ENCODE data around the gene MAP3K3. TPM values are rescaled to one million over a fixed set of nuclear protein-coding genes. Genes with fewer than 3 reads are reported as not detected.

The MAP3K3 gene
- total and polyA plus RNA-seq, 9 of the 15 experiments (the other 6 are each of a cell fraction or from before 2014, with no cell fraction given) = 0.69 to 16.5 (median 12.1) TPM

GRCh38 chr17:63621684-63622573, at the start of gene MAP3K3 (continued):
- TF ChIP-seq HDAC2 (IDR thresholded peaks at IDR 0.05) (peak; percentile 95), HBP1 (CRISPR knock-in tag; IDR thresholded peaks at IDR 0.05) (no peak), RUNX1 (IDR thresholded peaks at IDR 0.05; ENCODE audit: low read depth) (no peak), CREM (IDR thresholded peaks at IDR 0.05; ENCODE audit: low read depth) (peak; percentile 61; the same call in 1 of the 2 replicates), EHMT2 (IDR thresholded peaks at IDR 0.05) (no peak), ZKSCAN1 (IDR thresholded peaks at IDR 0.05; ENCODE audit: low read depth, low read length) (no peak), TRIM24 (IDR thresholded peaks at IDR 0.05) (no peak), SRSF1 (IDR thresholded peaks at IDR 0.05; ENCODE audit: low read depth, low read length) (no peak), PBX2 (CRISPR knock-in tag; IDR thresholded peaks at IDR 0.05; ENCODE audit: low read depth) (peak; percentile 79), PBX2 (tag; conservative IDR thresholded peaks at IDR 0.05; ENCODE audit: low read depth) (peak; percentile 99), GABPA (tag; conservative IDR thresholded peaks at IDR 0.05; ENCODE audit: low read depth) (peak; percentile 22), CEBPZ (IDR thresholded peaks at IDR 0.05; ENCODE audit: borderline replicate concordance, low read depth, low read length) (peak; percentile 79; the same call in 1 of the 2 replicates), ATF6 (CRISPR knock-in tag; IDR thresholded peaks at IDR 0.05) (no peak), ZNF785 (CRISPR knock-in tag; IDR thresholded peaks at IDR 0.05) (no peak), SRSF9 (IDR thresholded peaks at IDR 0.05; ENCODE audit: borderline replicate concordance, low read depth, low read length) (no peak), TBL1XR1 (IDR thresholded peaks at IDR 0.05; ENCODE audit: low read length in 2 of 2) (no peak), ZNF707 (CRISPR knock-in tag; conservative IDR thresholded peaks at IDR 0.05) (no peak), ILF3 (IDR thresholded peaks at IDR 0.05; ENCODE audit: borderline replicate concordance) (no peak), MAFK (IDR thresholded peaks at IDR 0.05; ENCODE audit: low read length) (no peak)
